Brain microvascular endothelial cell (primary cell): ENCODE measurements around the gene ABLIM1.

Experiments used
- DNase-seq: peaks from one replicate; pipeline ENCODE4 v3.0.0-alpha.2; 2020
- H3K27ac ChIP-seq: fragments of 250-450 bp; sonication (Bioruptor Pico); 2 replicates; pipeline ENCODE4 v1.5.1; 2020; ENCODE audit warnings: mild to moderate bottlenecking, moderate library complexity
- H3K27me3 ChIP-seq: fragments of 250-450 bp; sonication (Bioruptor Pico); replicated peaks from 2 replicates; pipeline ENCODE4 v1.5.1; 2020; ENCODE audit warnings: mild to moderate bottlenecking
- H3K36me3 ChIP-seq: fragments of 250-450 bp; sonication (Bioruptor Pico); replicated peaks from 2 replicates; pipeline ENCODE4 v1.5.1; 2020; ENCODE audit warnings: mild to moderate bottlenecking
- H3K4me3 ChIP-seq: 2 replicates; pipeline ENCODE4 v1.5.1; 2011; ENCODE audit warnings: low read depth, mild to moderate bottlenecking, control low read depth, low read length, moderate library complexity
- CTCF ChIP-seq: IDR thresholded peaks from 2 replicates; pipeline ENCODE4 v1.5.1; 2011; ENCODE audit warnings: low read depth, mild to moderate bottlenecking, moderate library complexity, low read length, control low read depth, inconsistent platforms; ENCODE audit errors: missing control alignments
- in situ Hi-C: cut with HindIII; loops from 2 replicates; pipeline ENCODE4 v1.10.0; 2017; ENCODE audit warnings: low sequenced_read_pairs, low pct_ligation_motif_present

Gene ABLIM1

DNA sequence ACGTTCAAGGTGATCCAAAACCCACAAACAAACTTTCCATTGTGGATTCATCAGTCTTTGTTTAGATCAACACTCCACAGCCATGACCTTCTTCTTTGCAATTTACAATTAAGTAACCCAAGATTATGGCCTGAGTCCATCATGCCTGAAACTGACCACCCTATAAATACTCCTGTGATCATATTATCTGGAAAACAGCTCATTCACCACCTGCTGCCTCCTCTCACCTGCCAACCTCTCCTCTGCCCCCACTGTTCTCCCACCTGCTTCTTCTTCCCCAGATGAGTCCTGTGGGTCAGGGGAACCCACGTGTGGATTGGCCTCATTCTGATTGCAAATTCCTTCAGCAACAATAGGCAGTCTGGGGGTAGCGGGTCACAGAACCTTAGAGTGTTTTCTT is 81.4 kb downstream of the ABLIM1 start:
- TF ChIP-seq CTCF: no peak
- no peak for DNase-seq
- in situ Hi-C loops: no loop called here
- H3K4me3 ChIP-seq: no peak overlapping the region
- H3K36me3 ChIP-seq: no peaks in the 10 kb centered on the region
- no peaks in the 10 kb centered on the region for H3K27me3 ChIP-seq
- H3K27ac ChIP-seq: no peak overlapping the region

- no peak overlapping the region for H3K27ac ChIP-seq
- DNase-seq: no peak
- in situ Hi-C loops: no loop called here
- no peaks in the 10 kb centered on the region for H3K36me3 ChIP-seq
- TF ChIP-seq CTCF: no peak
- no peaks in the 10 kb centered on the region for H3K27me3 ChIP-seq
- H3K4me3 ChIP-seq: no peak overlapping the region
These were observed 82.0 kb downstream of the ABLIM1 start for GRCh38 chr10:114576132-114576487.

DNA sequence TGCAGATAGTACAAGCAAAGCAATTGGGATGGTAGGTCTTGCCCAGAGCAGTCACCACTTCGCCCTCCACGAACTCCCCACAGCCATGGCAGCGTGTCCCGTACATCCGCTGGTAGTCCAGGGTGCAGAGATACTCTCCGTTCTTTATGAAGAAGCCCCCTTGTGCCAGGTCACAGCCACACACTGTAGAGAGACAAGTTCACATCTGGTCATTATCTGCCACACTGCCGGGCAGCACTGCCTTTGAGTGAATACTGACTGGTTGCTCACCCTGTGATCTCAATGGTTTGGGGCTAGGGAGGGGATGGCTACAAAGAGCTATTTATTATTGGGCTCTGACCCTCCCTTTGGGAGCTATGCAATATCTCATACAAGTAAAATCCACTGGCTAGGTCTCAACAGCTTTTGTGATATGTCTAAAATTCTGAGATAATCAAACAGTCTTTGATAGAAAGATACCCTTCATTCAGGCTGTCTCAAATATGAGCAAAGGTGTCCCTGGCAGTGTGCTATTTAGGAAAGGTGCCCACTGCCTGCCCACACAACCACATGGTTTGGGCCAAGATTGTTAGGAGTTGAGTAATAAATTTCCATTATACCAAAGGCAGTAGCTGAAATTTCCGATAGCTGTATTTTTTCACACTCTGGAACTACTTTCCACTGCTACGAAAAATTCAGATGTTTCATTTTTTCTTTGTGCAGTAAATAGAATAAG is 82.5 kb downstream of the ABLIM1 start:
- no peak for TF ChIP-seq CTCF
- Histone ChIP-seq H3K4me3 (no peak overlapping the region), H3K36me3 (no peaks in the 10 kb centered on the region), H3K27me3 (no peaks in the 10 kb centered on the region), H3K27ac (no peak overlapping the region)
- DNase-seq: no peak
- in situ Hi-C loops: no loop called here

- Histone ChIP-seq H3K27me3 (no peaks in the 10 kb centered on the region), H3K27ac (no peak overlapping the region), H3K36me3 (no peaks in the 10 kb centered on the region), H3K4me3 (no peak overlapping the region)
- DNase-seq: no peak
- in situ Hi-C loops: no loop called here
- TF ChIP-seq CTCF: no peak
These were observed 84.6 kb downstream of the ABLIM1 start for GRCh38 chr10:114573330-114574045.

DNA sequence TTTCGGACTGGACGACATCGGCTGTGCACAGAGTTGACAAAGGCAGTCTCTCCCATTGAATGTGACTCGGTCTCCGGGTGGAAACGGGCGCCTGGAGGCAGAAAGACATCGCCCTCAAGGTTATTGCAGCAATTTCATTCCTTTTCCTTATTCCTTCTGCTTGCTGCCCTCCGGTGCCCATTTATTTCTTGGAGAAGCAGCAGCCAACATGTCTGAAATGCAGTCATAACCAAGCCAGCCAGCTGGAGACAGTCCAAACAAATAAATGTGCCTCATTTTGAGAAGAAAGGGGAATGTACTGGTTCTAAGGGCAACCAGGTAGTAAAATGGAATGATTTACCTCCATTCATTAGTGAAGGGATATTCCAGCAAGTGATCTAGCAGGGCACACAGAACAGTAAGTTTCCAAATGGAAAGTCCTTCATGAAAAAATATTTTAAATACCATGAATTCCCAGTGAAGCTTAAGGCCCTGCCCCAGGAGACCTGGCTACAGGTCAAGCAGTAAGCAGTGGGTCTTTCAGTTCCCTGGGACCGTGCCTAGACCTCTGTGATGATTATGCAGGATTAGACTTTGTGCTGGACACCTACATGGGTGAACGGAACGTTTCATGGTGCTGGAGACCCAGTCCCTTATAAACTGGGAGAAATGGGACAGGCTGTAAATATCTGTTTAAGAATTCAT is 86.6 kb downstream of the ABLIM1 start:
- no peak overlapping the region for H3K4me3 ChIP-seq
- TF ChIP-seq CTCF: no peak
- no peak overlapping the region for H3K27ac ChIP-seq
- H3K36me3 ChIP-seq: no peaks in the 10 kb centered on the region
- DNase-seq: no peak
- no peaks in the 10 kb centered on the region for H3K27me3 ChIP-seq
- in situ Hi-C loops: no loop called here
